PC-3 (cell line): ENCODE measurements around the gene NIPAL3. TPM values are rescaled to one million over a fixed set of nuclear protein-coding genes. Genes with fewer than 3 reads are reported as not detected.
A peak's percentile ranks its signal among the peaks of the same experiment; 100 is the strongest.

Source experiments
- ATAC-seq: fragments of 200-7000 bp; cut with Tn5 transposase; 2 replicates; pipeline ENCODE4 v1.9.1; 2020; ENCODE audit warnings: mild to moderate bottlenecking, moderate library complexity
- BruUV-seq: library from RNA; stranded (reverse); fragments of 400-500 nt; replicated peaks from 2 replicates; lab custom pipeline; 2021; lab: Mats Ljungman, UMichigan
- CTCF ChIA-PET: fragments of 300-600 bp; sonication (Branson Sonifier 250); formaldehyde crosslinking; loops from one replicate; lab custom pipeline; 2022; ENCODE audit warnings: antibody characterized with exemption; lab: Charles Lee
- POLR2A ChIA-PET: fragments of 300-600 bp; sonication (Branson Sonifier 250); formaldehyde crosslinking; loops from one replicate; lab custom pipeline; 2022; ENCODE audit warnings: antibody characterized with exemption; ENCODE audit not compliant: unreplicated experiment; lab: Charles Lee
- DNase-seq: peaks from one replicate; pipeline ENCODE4 v3.0.0-alpha.2; 2015
- H2AFZ ChIP-seq: fragments of 300-600 bp; sonication (generic); 2 replicates; pipeline ENCODE4 v1.6.0; 2016; ENCODE audit warnings: antibody characterized with exemption, low read length
- H3F3A ChIP-seq: fragments of 300-600 bp; sonication (generic); one replicate; pipeline ENCODE4 v1.6.0; 2017; ENCODE audit warnings: antibody characterized with exemption, low read length, control low read depth, mild to moderate bottlenecking; ENCODE audit not compliant: unreplicated experiment
- H3K27ac ChIP-seq: fragments of 300-600 bp; sonication (generic); 2 replicates; pipeline ENCODE4 v1.5.1; 2016; ENCODE audit warnings: mild to moderate bottlenecking, low read length
- H3K27me3 ChIP-seq: fragments of 300-600 bp; sonication (generic); 2 replicates; pipeline ENCODE4 v1.6.1; 2016; ENCODE audit warnings: low read length, mixed read lengths
- H3K36me3 ChIP-seq: fragments of 300-600 bp; sonication (generic); 2 replicates; pipeline ENCODE4 v1.6.1; 2016; ENCODE audit warnings: low read depth, mixed run types, low read length, mixed read lengths
- H3K4me1 ChIP-seq: fragments of 300-600 bp; sonication (generic); 2 replicates; pipeline ENCODE4 v1.5.1; 2016; ENCODE audit warnings: low read length; ENCODE audit not compliant: insufficient read depth
- H3K4me2 ChIP-seq: fragments of 300-600 bp; sonication (generic); 2 replicates; pipeline ENCODE4 v1.6.0; 2016; ENCODE audit warnings: low read length
- H3K4me3 ChIP-seq: fragments of 300-600 bp; sonication (generic); 2 replicates; pipeline ENCODE4 v1.5.1; 2016; ENCODE audit warnings: mild to moderate bottlenecking, low read length, mixed read lengths
- H3K79me2 ChIP-seq: fragments of 300-600 bp; sonication (generic); 2 replicates; pipeline ENCODE4 v1.6.1; 2017; ENCODE audit warnings: low read length, mixed read lengths
- H3K9ac ChIP-seq: fragments of 300-600 bp; sonication (generic); 2 replicates; pipeline ENCODE4 v1.6.0; 2016; ENCODE audit warnings: mild to moderate bottlenecking, low read length
- H3K9me2 ChIP-seq: fragments of 300-600 bp; sonication (generic); replicated peaks from 2 replicates; pipeline ENCODE4 v1.6.1; 2016; ENCODE audit warnings: mixed run types, low read length, mixed read lengths
- H3K9me3 ChIP-seq: fragments of 300-600 bp; sonication (generic); 2 replicates; pipeline ENCODE4 v1.6.1; 2016; ENCODE audit warnings: low read length, mixed read lengths
- H4K20me1 ChIP-seq: fragments of 300-600 bp; sonication (generic); 2 replicates; pipeline ENCODE4 v1.6.1; 2016; ENCODE audit warnings: low read length, mixed read lengths
- CTCF ChIP-seq: fragments of 300-600 bp; sonication (generic); conservative IDR thresholded peaks from 2 replicates; pipeline ENCODE4 v1.5.1; 2017; ENCODE audit warnings: antibody characterized with exemption, low read depth, mild to moderate bottlenecking, low read length
- EZH2 ChIP-seq: fragments of 300-600 bp; sonication (generic); IDR thresholded peaks from one replicate; pipeline ENCODE4 v1.6.1; 2017; ENCODE audit warnings: antibody characterized with exemption, mild to moderate bottlenecking, low read length; ENCODE audit not compliant: unreplicated experiment
- EZH2phosphoT487 ChIP-seq: fragments of 300-600 bp; sonication (generic); IDR thresholded peaks from 2 replicates; pipeline ENCODE4 v1.6.1; 2018; ENCODE audit warnings: mild to moderate bottlenecking, antibody characterized with exemption, low read length, borderline replicate concordance
- intact Hi-C: fragments of 100-400 bp; cut with micrococcal nuclease; formaldehyde crosslinking; loops from 2 replicates; pipeline ENCODE4 v1.9.0; 2023
- total RNA-seq: library from RNA; depleted of rRNA; stranded (reverse); fragments of >200 nt; gene quantifications from 2 replicates; pipeline ENCODE4 v1.2.3, GENCODE V29; 2014

Gene NIPAL3
- total RNA-seq, 1 experiment from 2014 or later = 35.2 TPM

GRCh38 chr1:24379733-24380315 is 35.8 kb upstream of the NIPAL3 start:
- Histone ChIP-seq H3K9me2 (no peaks in the 10 kb centered on the region), H3K36me3 (peaks cover 9% of the 10 kb centered on the region; the same call in 1 of the 2 replicates), H3F3A (no peaks in the 10 kb centered on the region), H3K9me3 (no peaks in the 10 kb centered on the region), H3K4me3 (0 out of 2 replicates have a peak overlapping the region, but pooled peaks have one; percentile 3), H3K4me1 (peaks cover 51% of the 10 kb centered on the region), H3K27ac (peak overlapping the region; percentile 76), H3K27me3 (no peaks in the 10 kb centered on the region), H3K9ac (peak overlapping the region; percentile 22), H4K20me1 (no peaks in the 10 kb centered on the region), H2AFZ (no peak overlapping the region), H3K79me2 (no peaks in the 10 kb centered on the region), H3K4me2 (peak overlapping the region; percentile 69)
- DNase-seq (peak; percentile 77), ATAC-seq (no peak; the same call in 1 of the 2 replicates)
- ChIA-PET POLR2A (no interaction called here), CTCF (no interaction called here)
- BruUV-seq = no TSS peak
- TF ChIP-seq EZH2phosphoT487 (no peak), CTCF (no peak), EZH2 (no peak)
- intact Hi-C loops = no loop called here

GRCh38 chr1:24380508-24380907 is 35.1 kb upstream of the NIPAL3 start:
- Histone ChIP-seq H3F3A (no peaks in the 10 kb centered on the region), H2AFZ (no peak overlapping the region), H4K20me1 (no peaks in the 10 kb centered on the region), H3K4me3 (no peak overlapping the region), H3K36me3 (peaks cover 11% of the 10 kb centered on the region), H3K79me2 (no peaks in the 10 kb centered on the region), H3K9ac (peak overlapping the region; percentile 22), H3K9me3 (no peaks in the 10 kb centered on the region), H3K4me1 (peaks cover 47% of the 10 kb centered on the region), H3K27ac (peak overlapping the region; percentile 76), H3K4me2 (peak overlapping the region; percentile 69), H3K9me2 (no peaks in the 10 kb centered on the region), H3K27me3 (no peaks in the 10 kb centered on the region)
- no peak for DNase-seq
- ChIA-PET CTCF (no interaction called here), POLR2A (no interaction called here)
- BruUV-seq = no TSS peak
- intact Hi-C loops = no loop called here
- ATAC-seq = no peak
- no peak for TF ChIP-seq EZH2
- TF ChIP-seq EZH2phosphoT487 = no peak
- no peak for TF ChIP-seq CTCF

GRCh38 chr1:24381256-24381655 is 34.3 kb upstream of the NIPAL3 start:
- no peaks in the 10 kb centered on the region for H3K79me2 ChIP-seq
- H3K4me3 ChIP-seq = no peak overlapping the region
- H2AFZ ChIP-seq = no peak overlapping the region
- peaks cover 40% of the 10 kb centered on the region for H3K4me1 ChIP-seq
- H3K27ac ChIP-seq = peak overlapping the region; percentile 76; the same call in 1 of the 2 replicates
- no peaks in the 10 kb centered on the region for H4K20me1 ChIP-seq
- no TSS peak for BruUV-seq
- DNase-seq = no peak
- no peaks in the 10 kb centered on the region for H3K27me3 ChIP-seq
- no peak overlapping the region for H3K9ac ChIP-seq
- TF ChIP-seq EZH2phosphoT487 (no peak), CTCF (no peak), EZH2 (no peak)
- H3F3A ChIP-seq = no peaks in the 10 kb centered on the region
- POLR2A ChIA-PET = interaction anchor here (0.5 to 0.6 kb wide), 2 partner anchors 91 to 179 kb away, joined by 3 to 4 read pairs; no protein-coding TSS in a partner anchor
- peaks cover 11% of the 10 kb centered on the region for H3K36me3 ChIP-seq
- H3K9me3 ChIP-seq = no peaks in the 10 kb centered on the region
- no peak overlapping the region for H3K4me2 ChIP-seq
- H3K9me2 ChIP-seq = no peaks in the 10 kb centered on the region
- CTCF ChIA-PET = interaction anchor here (1.0 kb wide), 1 partner anchor 11 kb away, joined by 3 read pairs; no protein-coding TSS in a partner anchor
- intact Hi-C loops = no loop called here
- ATAC-seq = no peak
